ENCODE measurements around the gene SYNDIG1.
A peak's percentile ranks its signal among the peaks of the same experiment; 100 is the strongest.

SYNDIG1 gene

DNA sequence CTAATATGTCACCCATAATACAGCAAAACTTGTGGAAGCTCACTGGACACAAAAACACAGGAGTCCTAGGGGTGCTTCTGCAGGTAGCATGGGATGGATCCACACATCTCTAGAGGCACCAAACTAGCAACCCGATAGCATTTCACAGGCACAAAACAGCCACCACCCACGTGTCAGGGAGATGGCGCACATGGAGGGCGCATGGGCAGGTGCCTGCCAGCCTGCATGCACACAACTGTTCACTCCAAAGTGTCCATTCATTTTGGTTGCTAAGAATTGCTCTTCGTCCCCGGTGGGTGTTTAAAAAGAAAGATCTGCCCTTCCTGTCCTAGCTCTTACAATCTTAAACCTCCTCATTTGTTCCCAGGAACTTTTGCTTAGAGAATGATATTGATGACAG is 171.3 kb downstream of the SYNDIG1 start:
- no peak for DNase-seq

DNA sequence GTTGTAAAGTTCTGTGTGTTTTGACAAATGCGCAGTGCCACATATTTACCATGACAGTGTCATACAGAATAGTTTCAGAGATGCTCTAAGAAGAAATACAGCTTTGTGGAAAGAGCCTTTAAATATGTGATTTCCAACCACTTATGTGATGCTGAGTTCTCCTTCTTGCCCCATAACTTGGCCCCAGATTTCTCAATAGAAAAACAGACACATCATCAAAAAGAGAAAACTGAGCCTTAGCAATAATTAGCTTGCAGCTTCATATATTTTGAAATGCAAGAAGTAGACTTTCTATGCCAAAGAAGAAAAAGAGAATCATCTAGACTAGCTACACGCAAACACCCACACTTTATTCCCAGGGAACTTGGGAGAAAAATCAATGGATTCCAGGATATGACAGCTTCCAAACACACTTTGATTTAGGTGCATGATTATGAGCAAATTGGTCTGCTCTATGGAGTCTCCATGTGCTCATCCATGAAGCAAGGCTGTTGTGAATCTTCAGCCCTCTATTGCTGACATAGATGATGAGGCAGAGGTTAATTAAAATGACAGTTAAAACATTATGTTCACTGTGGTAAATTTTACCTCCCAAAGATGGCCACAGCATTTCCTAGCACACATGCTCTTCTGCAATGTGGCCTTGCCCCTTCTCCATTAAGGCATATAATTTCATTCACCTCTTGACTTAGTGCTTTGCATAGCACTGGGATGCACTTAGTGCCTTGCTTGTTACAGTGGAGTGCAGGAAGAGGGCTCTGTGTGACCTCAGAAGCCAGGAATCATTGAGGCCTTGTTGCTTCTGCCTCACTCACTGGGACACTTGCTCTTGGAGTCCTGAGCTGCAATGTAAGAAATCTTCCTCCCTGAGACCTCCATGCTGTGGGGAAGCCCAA is 174.6 kb downstream of the SYNDIG1 start:
- no peak for DNase-seq

- DNase-seq = no peak
Measured at GRCh38 chr20:24646321-24646720, 176.9 kb downstream of the SYNDIG1 start.

DNA sequence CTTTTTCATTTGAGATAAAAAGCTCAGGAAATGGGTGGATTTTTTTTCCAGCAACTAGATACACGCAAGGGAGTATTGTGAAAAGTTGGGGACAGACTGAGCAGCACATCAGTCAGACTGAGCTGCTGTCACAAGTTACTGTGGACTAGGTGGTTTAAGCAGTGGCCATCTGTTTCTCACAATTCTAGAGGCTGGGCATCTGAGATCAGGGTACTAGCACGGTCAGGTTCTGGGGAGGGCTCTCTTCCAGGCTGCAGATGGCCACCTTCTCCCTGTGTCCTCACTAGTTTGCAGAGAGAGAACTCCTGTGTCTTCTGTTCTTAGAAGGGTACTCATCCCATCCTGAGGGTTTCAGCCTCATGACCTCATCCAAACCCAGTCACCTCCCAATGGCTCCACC is 178.3 kb downstream of the SYNDIG1 start:
- no peak for DNase-seq

GRCh38 chr20:24648481-24648880 is 179.1 kb downstream of the SYNDIG1 start:
- DNase-seq = no peak

GRCh38 chr20:24648919-24649318 is 179.5 kb downstream of the SYNDIG1 start:
- no peak for DNase-seq

DNA sequence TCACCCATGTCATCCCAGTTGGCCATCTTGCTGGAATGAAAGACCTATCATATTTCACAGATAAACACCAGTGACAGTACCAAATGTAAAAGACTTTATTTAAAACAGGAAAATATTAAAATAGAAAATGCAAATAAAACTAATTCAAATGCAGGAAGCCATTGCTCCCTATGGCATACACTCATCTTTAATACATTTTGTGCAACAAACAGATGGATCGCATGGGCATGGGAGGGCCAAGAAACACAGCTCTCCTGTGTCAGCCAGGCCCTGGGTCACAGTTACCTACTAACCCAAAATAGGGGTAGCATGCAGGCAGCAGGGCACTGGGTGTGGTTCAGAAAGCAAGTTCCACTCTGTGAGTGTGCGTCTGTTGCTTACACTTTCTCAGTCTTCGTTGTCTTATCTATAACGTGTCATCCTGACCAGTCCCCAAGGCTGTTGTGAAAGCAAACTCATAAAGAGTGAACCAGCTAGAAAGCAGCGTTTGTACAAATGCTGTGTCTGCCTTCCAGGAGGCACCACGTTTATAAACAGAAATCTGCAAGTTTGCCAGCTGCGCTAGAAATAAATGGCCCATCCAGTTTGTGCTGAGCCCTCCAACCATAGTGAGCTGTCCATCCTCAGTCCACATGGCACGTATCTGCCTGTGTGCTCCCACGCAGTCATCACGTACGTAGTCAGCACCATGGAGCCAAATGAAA is 180.5 kb downstream of the SYNDIG1 start:
- DNase-seq = peak; percentile 1

DNA sequence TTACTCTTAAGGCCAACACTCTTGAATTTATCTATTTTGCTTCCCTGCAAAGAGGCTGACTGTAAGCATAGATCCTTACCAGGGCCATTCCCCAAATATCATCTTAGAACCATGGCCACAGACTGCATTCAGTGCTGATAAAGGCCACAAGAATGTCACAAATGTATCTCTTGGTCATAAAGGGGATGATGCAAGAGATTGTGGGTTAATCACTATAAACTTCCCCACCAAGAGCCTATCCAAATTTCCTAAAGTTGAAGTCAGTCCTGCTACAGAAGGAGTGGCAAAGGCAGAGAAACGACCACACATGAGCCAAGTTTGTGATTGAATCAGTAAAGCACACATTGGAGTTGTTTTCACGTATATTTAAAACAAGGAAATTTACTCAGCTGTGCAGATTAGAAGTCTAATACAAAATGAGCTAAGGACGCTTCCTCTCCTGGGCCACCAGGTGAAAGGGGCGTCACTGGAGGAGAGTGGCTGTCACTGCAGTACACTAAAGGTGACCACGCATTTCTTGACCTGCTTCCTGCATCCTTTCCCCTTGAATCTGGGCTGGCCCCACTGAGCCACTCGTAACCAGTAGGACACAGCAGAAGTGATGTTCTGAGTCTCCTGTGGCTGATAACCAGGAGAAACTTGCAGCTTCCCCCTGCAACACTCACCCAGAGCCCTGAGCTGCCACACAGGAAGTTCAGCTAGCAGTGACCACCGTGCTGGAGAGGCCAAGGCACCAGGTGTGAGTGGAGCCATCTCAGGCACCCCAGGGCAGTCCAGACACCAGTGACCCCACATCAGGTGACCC is 181.9 kb downstream of the SYNDIG1 start:
- DNase-seq = no peak

DNA sequence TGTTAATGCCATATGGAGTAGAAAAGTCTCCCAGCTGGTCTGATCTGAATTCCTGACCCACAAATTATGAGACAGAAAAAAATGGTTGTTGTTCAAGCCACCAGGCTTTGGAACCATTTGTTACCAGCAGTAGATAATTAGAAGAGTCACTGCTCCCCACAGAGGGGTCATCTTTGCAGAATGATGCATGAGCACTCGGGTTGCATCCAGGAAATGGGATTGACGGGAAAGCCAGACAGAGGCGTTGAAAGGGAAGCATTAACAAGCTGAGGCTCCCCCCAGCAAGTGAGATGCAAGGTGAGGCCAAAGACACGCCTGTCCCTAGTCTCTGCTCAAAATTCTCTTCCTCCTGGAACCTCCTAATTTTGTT is 182.5 kb downstream of the SYNDIG1 start:
- no peak for DNase-seq

DNA sequence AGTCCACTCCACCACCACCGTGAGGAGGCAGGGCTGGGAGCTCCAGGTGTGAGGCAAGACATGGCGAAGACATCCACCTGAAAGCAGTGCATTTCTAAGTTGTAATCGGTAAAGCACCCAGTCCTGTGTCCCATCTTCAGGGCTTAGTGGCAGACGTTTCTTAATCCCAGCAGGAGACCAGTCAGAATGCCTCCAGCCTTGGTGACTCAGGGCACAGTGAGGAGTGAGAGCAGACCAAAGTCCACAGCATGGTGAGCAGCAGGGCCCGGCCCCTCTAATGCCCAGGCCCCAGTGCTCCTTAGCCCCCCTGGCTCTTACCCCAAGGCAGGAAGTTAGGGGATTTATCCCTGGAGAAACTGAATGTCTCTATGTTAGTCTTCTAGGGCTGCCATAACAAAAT is 183.9 kb downstream of the SYNDIG1 start:
- DNase-seq = no peak

DNA sequence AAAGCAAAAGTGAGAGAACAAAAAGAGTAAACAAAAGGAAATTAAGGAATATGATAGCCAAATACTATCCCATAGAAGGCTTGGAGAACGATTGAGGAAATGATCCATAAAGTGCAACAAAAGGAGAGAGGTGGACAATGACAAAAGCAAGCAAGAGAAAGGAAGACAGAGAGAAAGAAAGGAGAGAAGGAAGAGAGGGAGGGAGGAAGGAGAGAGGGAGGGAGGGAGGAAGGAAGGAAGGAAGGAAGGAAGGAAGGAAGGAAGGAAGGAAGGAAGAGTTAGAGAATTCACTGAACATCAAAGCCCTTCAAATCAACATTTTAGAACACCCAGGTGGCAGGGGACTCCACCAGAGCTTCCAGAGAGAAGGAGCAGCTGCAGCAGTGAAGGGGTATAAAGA is 185.0 kb downstream of the SYNDIG1 start:
- DNase-seq = no peak

DNA sequence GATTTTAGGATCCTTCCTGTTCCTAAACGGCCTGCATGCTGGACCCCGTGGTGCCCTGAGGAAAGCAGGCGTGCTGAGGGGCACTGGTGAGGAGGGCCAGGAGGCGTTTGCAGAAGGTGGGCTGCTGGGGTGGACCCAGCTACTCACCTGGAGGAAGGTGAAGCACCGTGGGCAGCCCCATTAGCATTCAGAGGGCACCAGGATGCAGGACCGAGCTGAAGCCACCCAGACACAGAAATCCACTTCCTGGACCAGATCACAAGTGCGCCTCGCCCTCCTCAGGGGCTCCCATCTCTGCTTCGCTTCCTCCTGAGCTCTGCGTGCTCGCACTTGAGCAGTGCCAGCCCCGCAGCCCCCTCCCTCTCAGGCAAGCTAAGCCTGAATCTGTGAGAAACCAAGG is 187.0 kb downstream of the SYNDIG1 start:
- DNase-seq = no peak

GRCh38 chr20:24657196-24657595 is 187.8 kb downstream of the SYNDIG1 start:
- DNase-seq = no peak

DNA sequence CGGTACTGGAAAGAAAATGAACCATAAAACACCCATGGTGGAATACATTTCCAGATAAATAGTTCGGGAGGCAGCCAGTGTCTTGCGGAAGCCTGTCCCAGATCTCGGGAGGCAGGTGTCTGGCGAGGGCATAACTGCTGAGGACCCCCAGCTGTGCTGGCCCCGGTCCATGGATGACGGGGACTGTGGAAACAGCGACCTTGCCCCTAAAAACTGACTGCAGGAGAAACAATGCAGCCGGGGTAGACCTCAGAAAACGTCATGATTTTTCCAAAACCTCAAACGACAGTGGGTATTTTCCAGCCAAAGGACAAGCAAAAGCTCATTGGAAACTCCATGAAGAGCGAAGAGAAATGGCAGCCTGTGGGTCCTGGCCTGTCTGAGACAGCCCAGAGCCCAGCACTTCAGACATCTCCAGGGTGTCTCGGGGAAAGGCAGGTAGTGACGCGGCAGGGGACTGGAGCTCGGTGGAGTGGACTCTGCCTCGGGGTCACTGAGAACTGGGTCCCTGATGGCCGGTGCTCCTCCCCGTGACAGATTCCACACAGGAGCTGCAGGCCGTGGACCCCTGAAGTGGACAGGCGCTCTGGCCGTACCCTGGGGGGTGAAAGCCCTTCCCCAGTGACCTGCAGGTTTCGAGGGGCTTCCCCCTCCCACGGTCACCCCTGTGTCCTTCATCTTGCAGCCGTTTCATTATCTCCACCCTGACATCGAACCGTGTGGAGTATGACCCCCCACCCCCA is 188.6 kb downstream of the SYNDIG1 start:
- DNase-seq = no peak

GRCh38 chr20:24658920-24659660 is 189.7 kb downstream of the SYNDIG1 start:
- no peak for DNase-seq

- no peak for DNase-seq
Measured at GRCh38 chr20:24659835-24660234, 190.4 kb downstream of the SYNDIG1 start.

GRCh38 chr20:24660651-24661050 is 191.2 kb downstream of the SYNDIG1 start:
- DNase-seq = no peak

GRCh38 chr20:24661255-24661654 is 191.8 kb downstream of the SYNDIG1 start:
- no peak for DNase-seq

DNA sequence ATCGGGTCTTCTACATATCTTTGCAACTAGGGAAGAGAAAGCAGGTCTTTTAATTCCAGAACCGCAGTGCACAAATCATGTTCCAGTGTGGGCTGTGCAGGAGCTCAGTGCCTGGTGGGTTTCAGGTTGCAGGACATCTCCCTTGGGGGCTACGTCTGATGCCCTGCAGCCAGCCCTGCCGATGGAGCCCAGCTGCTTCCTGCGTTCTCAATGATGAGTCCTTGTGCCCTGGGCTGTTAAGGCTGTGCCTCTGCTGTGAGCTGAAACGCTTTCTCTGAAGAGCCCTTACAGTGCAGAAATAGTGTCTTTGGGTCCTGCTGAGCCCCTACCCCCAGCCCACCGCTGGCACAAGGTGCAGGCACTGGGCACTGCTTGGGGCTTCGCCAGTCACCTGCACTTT is 192.9 kb downstream of the SYNDIG1 start:
- no peak for DNase-seq

DNA sequence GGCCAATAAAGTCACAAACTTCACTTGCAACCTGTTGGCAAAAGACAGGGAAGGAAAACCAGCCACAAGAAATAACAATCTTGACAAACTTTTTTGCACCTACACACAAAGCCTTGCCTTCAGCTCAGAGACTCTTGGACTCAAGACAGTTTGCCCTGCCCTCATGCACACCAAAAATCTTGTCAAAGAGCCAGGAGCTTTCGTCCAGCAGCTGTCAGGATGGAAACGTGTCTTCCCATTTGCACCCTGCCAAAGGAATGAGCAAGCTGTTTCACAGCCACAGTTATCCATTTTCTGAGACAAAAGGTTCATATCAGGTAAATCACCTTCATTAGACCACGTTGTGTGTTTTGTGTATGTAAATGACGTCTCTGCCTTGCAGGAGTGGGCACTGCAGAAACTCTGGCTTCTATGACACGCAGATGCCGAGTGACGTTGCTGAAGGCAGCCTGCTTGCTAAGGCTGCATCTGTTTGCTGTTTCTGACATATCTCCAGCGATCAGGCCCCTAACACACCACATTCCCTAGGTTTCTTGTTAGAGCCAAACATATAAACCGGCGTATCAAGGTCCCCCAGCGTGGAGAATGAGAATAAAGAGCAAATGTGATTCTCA is 193.4 kb downstream of the SYNDIG1 start:
- DNase-seq = no peak

DNA sequence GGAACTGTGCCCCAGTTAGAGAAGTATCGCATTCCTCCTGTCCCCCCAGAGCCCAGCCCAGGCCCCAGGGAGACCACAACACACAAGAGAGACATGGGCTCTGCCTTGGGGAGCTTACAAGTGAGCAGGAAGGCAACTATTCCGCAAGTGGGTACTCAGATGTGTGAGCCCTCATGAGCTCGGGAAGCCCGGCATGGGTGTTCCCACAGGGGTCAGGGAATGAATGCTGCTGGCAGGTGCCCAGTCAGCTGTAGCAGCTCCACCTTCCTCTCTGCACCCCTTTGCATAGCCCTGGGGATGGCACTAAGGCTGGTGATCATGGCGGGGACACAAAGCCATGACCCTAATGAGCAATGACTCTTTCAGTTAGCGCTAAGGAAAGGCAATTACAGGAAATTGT is 194.1 kb downstream of the SYNDIG1 start:
- DNase-seq = no peak

Data from hematopoietic multipotent progenitor cell treated with erythropoietin and hydrocortisone succinate and interleukin-3 and kit ligand, for 8 days (in vitro differentiated cells).